ENCODE measurements around the gene MAPKAP1. TPM values are rescaled to one million over a fixed set of nuclear protein-coding genes. Genes with fewer than 3 reads are reported as not detected.

Gene MAPKAP1
- total and polyA plus RNA-seq, 2 of the 13 experiments (the other 11 are each of a cell fraction or from before 2014, with no cell fraction given): 45.0 to 64.3 TPM

DNA sequence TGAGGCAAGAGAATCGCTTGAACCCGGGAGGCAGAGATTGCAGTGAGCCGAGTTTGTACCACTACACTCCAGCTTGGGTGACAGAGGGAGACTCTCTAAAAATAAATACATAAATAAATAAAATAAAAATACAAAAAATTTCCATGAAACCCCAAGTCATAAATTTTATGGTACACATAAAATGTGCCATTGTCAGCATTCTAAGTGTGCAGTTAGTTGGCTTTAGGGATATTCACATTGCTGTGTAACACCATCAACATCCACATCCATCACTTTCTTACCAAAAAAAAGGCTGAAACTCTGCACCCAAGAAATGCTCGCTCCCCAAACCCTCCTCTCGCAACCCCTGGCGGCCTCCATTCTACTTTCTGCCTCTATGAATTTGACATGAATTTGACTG lies 310.2 kb downstream of the MAPKAP1 start:
- no peaks in the 10 kb centered on the region; a peak in 1 of 5 replicates for H3K27me3 ChIP-seq (ENCODE audit: control insufficient read depth in 1 of 2, insufficient read depth in 2 of 2, low read length in 2 of 2)
- H3K9me3 ChIP-seq (ENCODE audit: low read length): no peaks in the 10 kb centered on the region
- TF ChIP-seq MAFF (IDR thresholded peaks at IDR 0.05; ENCODE audit: low read depth, low read length) (peak; percentile 61), TAF1 (CRISPR knock-in tag; IDR thresholded peaks at IDR 0.05) (no peak), MAFK (conservative IDR thresholded peaks at IDR 0.05 in 1 of 2, IDR thresholded peaks at IDR 0.05 in 1 of 2; ENCODE audit: low read length in 2 of 2) (peak; percentile 66 to 85; a peak in 3 of 4 replicates), GLI4 (CRISPR knock-in tag; IDR thresholded peaks at IDR 0.05; ENCODE audit: borderline replicate concordance) (no peak), SRSF9 (IDR thresholded peaks at IDR 0.05; ENCODE audit: borderline replicate concordance, insufficient read depth, low read depth, low read length, poor library complexity, severe bottlenecking) (no peak), ZKSCAN8 (CRISPR knock-in tag; IDR thresholded peaks at IDR 0.05; ENCODE audit: borderline replicate concordance) (no peak)
- TF ChIP-seq, protein P1, sequence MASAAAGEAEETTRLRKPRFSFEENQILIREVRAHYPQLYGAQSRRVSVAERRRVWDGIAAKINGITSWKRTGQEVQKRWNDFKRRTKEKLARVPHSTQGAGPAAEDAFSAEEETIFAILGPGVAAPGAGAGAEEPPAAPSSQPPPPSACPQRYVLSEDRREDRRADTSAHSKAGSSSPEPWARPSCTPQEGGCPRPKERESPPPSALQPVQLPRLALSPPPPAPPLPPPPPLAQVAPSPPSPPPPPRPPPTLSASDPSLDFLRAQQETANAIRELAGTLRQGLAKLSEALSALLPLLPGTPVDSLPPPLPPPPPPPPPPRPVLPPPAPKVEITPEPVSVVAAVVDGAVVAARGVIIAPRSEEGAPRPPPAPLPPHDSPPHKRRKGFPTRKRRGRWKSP (CRISPR knock-in tag; IDR thresholded peaks at IDR 0.05): no peak
- no peaks in the 10 kb centered on the region for H4K20me1 ChIP-seq (ENCODE audit: insufficient read depth, low read length)
- no TSS peak for BruUV-seq (replicated peaks)
- no peaks in the 10 kb centered on the region; the same call in 1 of the 2 replicates for H3K4me1 ChIP-seq (ENCODE audit: insufficient read depth, low read length)
- ATAC-seq (no peak), FAIRE-seq (no peak), DNase-seq (ENCODE audit: low spot score) (no peak)
- H3K4me3 ChIP-seq (replicated peaks in 1 of 3; ENCODE audit: insufficient read depth in 1 of 3, low read depth in 2 of 3, low read length in 3 of 3): no peak overlapping the region
- ChIA-PET POLR2A (no interaction called here), CTCF (ENCODE audit: low intra/inter-chr PET ratio, low total read pairs) (no interaction called here)
- in situ Hi-C loops (cut with HindIII; ENCODE audit: extremely low pct_ligation_motif_present, low pct_unique_long_range_greater_than_20kb) (no loop called here), intact Hi-C loops (cut with micrococcal nuclease; ENCODE audit: unreplicated experiment) (no loop called here)
- no peak overlapping the region for H3K27ac ChIP-seq (ENCODE audit: extremely low read length, insufficient read depth, low read length)
- H3K9ac ChIP-seq (ENCODE audit: insufficient read depth, low read depth, low read length): no peak overlapping the region
- H3K79me2 ChIP-seq (ENCODE audit: insufficient read depth, low read length): no peaks in the 10 kb centered on the region
- H2AFZ ChIP-seq (ENCODE audit: low read length): no peak overlapping the region
- no peak overlapping the region for H3K4me2 ChIP-seq (ENCODE audit: low read depth, low read length)
- no peaks in the 10 kb centered on the region for H3K36me3 ChIP-seq (replicated peaks in 1 of 2; ENCODE audit: control insufficient read depth in 1 of 2, insufficient read depth in 2 of 2, low read length in 2 of 2)
- 72% methylated on average over 6 of the region's 6 CpGs for WGBS (ENCODE audit: low lambda C conversion rate)

DNA sequence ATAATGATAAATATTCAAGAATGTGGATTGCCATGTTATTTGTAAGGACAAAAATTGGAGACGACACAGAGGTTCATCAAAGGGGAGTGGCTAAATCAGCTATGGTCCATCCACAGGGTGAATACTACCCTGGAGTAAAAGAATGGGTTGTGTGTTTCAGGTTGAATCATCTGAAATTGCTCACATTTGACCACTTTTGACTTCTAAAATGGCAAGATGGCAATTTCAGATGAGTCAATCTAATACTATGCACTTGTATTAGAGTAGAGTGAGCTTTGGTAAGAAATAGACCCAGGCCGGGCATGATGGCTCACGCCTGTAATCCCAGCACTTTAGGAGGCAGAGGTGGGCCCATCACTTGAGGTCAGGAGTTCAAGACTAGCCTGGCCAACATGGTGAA lies 313.6 kb downstream of the MAPKAP1 start:
- Histone ChIP-seq H3K4me1 (ENCODE audit: insufficient read depth, low read length) (peaks cover 15% of the 10 kb centered on the region), H4K20me1 (ENCODE audit: insufficient read depth, low read length) (no peaks in the 10 kb centered on the region), H2AFZ (ENCODE audit: low read length) (no peak overlapping the region), H3K27ac (ENCODE audit: extremely low read length, insufficient read depth, low read length) (no peak overlapping the region), H3K4me2 (ENCODE audit: low read depth, low read length) (no peak overlapping the region), H3K9me3 (ENCODE audit: low read length) (no peaks in the 10 kb centered on the region), H3K36me3 (replicated peaks in 1 of 2; ENCODE audit: control insufficient read depth in 1 of 2, insufficient read depth in 2 of 2, low read length in 2 of 2) (no peaks in the 10 kb centered on the region), H3K4me3 (replicated peaks in 1 of 3; ENCODE audit: insufficient read depth in 1 of 3, low read depth in 2 of 3, low read length in 3 of 3) (no peak overlapping the region), H3K79me2 (ENCODE audit: insufficient read depth, low read length) (no peaks in the 10 kb centered on the region), H3K27me3 (ENCODE audit: control insufficient read depth in 1 of 2, insufficient read depth in 2 of 2, low read length in 2 of 2) (no peaks in the 10 kb centered on the region; a peak in 1 of 5 replicates), H3K9ac (ENCODE audit: insufficient read depth, low read depth, low read length) (no peak overlapping the region)
- FAIRE-seq: no peak
- no peak for DNase-seq (ENCODE audit: low spot score)
- CTCF ChIA-PET (ENCODE audit: low intra/inter-chr PET ratio, low total read pairs): no interaction called here
- 50% methylated on average over 3 of the region's 3 CpGs for WGBS (ENCODE audit: low lambda C conversion rate)
- intact Hi-C loops (cut with micrococcal nuclease; ENCODE audit: unreplicated experiment) (no loop called here), in situ Hi-C loops (cut with HindIII; ENCODE audit: extremely low pct_ligation_motif_present, low pct_unique_long_range_greater_than_20kb) (no loop called here)
- POLR2A ChIA-PET: interaction anchor here (0.5 kb wide), 1 partner anchor 26 kb away, joined by 5 read pairs; no protein-coding TSS in a partner anchor
- no TSS peak for BruUV-seq (replicated peaks)
- TF ChIP-seq SIN3A (IDR thresholded peaks at IDR 0.05; ENCODE audit: borderline replicate concordance, low read depth, low read length) (no peak), ZBTB38 (CRISPR knock-in tag; IDR thresholded peaks at IDR 0.05) (no peak), ZNF644 (CRISPR knock-in tag; IDR thresholded peaks at IDR 0.05; ENCODE audit: low read depth) (no peak), ZNF121 (CRISPR knock-in tag; IDR thresholded peaks at IDR 0.05) (no peak), FOXP1 (IDR thresholded peaks at IDR 0.05) (no peak), FOXP1 (CRISPR knock-in tag; IDR thresholded peaks at IDR 0.05) (no peak), YEATS2 (CRISPR knock-in tag; IDR thresholded peaks at IDR 0.05; ENCODE audit: borderline replicate concordance) (no peak), PLRG1 (conservative IDR thresholded peaks at IDR 0.05) (no peak), ZNF883 (CRISPR knock-in tag; IDR thresholded peaks at IDR 0.05; ENCODE audit: not compliant biosample characterization) (no peak), ZSCAN9 (CRISPR knock-in tag; IDR thresholded peaks at IDR 0.05; ENCODE audit: borderline replicate concordance) (no peak)
- ATAC-seq: no peak

Data from HepG2 (cell line).